Hematopoietic multipotent progenitor cell treated with erythropoietin and hydrocortisone succinate and interleukin-3 and kit ligand, for 4 days (in vitro differentiated cells): ENCODE results near the gene LY6G6C.

Experiments
- DNase-seq: peaks from one replicate; pipeline ENCODE4 v3.0.0-alpha.2; 2015

Gene LY6G6C

DNA sequence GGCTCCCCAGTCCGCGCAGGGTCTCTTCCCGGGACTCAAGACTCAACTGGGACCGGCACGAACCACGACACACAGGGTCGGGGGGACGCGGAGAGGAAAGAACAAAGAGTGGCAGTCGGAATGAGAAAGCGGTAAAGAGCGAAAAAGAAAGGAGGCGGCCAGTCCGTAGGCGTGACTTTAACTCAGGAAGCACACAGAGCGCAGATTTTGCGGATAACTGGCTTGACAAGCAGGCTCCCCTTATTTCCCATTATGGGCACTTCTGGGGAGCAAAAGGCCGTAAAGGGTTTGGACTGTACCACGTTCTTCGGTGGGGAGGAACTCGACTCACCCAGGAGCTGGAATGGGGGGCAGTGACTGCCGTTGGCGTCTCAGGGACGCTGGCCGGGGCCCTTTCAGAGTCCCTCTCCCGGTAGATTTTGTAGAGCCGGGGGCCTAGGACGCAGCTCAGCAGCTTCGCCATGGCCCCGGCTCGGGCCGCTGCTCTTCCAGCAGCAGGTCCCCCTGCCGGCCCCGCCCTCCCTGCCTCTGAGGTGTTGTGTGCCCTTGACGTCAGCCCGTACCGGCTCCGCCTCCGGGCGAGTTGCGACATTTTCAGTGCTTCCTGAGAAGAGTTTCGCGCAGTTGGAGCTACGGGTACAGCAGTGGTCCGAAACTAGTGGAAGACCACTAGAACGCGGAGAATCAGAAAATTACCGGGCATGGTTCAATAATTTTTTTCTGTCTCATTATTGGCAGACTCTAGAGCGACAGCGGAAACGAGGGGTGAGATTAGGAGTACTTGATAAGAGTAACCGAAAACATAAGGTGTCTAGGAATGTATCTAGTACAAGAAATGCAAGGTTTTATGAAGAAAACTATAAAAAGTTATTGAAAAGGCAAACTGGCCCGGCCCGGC is 18.5 kb downstream of the LY6G6C start, which contains the start of gene ABHD16A:
Gene ABHD16A (minus strand): TSS at position 506 of the 898 bp plus-strand sequence. CDS start 43 bp downstream, at position 463.
- DNase-seq: peak; percentile 100

DNA sequence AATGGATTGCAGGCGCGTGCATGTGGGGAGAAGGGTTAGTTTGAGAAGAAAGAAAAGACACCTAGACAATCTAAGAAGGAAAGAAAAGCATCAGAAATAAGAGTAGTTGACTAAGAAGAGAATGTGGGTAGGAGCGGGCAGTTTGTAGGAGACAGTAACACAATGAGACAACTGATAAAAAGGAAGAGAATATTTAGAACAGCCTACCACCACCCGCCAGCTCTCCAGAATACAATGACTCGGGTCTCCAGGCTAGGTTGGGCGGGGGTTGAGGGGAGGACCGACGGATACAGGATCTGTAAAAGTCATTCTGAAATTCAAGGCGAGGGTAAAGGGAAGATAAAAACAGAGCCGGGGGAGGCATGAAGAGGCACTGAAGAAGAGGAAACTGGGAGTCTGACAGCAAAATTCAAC is 19.1 kb downstream of the LY6G6C start:
- peak; percentile 62 for DNase-seq

DNA sequence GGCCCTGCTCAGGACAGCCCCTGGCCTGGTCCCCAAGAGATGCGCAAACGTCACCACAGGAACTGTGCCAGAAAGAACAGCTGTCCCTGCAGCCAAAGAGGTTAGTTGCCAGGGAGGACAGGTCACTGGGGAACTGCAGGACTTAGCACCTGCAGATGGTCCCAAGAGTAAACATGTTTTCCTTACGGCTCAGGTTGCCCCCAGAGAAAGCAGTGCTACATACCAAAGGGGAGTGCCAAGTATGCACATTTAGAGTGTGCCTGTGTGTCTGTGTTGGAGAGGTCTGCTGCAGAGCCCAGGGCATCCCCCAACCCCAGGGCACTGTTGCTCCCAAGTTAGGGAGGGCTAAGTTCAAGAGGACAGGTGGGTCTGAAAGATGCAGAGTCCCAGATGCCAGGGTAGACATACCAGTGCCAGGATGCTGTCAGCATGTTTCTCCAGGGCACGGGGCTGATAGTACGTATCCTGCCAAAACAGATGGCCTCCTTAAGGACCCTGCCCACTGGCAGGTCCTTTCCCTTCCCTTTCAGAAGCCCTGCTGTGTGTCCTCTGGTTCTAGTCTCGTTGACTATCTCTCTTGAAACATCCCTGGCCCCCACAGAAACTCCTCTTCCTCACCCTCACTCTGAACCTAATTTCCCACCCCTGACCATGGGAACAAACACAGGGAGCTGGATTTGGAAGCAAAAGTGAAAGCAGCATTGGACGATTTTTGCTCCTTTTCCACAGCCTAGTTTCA is 19.7 kb downstream of the LY6G6C start:
- peak; percentile 51 for DNase-seq

- no peak for DNase-seq
Observed at GRCh38 chr6:31700740-31701401, 20.7 kb downstream of the LY6G6C start.

DNA sequence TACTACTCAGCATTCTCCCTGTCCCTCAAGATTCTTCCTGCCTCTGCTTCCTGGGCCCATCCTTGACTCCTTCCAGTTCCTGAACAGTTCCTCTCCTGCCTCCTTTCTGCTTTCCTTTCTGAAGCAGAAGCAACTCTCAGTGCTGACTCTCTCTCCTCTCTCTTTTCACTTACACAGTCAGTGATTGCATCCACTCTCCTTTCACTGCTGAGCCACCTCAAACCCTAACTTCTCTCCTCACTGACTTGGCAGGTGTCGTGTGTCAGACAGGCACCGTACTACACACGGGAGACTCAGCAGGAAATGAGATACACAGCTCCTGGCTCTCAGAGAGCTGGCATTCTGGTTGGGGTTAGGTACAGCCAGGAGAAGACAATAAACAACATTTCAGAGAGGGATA is 24.0 kb downstream of the LY6G6C start:
- DNase-seq: no peak

DNA sequence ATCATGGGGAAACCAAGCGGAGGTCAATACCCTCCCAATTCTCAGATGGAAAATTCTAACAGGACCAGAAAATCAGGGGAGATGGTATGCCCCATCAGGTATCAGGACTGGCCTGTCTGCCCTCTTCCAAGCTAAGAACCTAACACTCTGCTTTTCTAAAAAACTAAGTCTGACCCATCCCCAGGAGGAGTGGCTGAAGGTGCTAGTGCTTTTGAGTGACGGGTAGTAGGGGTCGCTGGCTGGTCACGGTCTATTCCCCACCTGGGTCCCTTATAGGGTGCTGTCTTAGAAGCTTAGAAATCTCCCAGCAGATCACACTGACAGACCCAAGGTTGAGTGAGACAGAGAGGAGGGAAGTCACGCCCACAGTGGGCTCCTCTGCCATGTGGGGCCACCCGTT is 28.0 kb downstream of the LY6G6C start:
- DNase-seq: no peak

DNA sequence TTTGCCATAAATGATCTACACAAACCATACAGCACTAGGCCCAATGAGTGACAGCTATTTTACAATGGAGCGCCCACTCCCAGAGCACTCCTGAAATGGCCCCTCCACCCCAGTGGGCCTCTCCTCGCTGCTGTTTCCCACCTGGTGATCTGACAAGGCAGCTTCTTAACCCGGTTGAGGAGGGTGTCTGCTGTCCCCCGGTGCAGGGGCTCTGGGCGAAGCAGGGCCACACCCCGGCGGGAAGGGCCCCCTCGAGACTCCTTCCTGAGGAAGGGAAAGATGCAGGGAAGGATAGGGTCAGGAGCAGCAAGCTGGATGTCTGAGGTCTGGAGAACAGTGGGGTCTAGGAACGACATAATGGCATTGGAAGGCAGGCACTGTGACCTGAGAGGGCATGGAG is 28.7 kb downstream of the LY6G6C start:
- no peak for DNase-seq

GRCh38 chr6:31692353-31692752 is 29.2 kb downstream of the LY6G6C start:
- DNase-seq: no peak

GRCh38 chr6:31691564-31692108 is 29.9 kb downstream of the LY6G6C start:
- no peak for DNase-seq

DNA sequence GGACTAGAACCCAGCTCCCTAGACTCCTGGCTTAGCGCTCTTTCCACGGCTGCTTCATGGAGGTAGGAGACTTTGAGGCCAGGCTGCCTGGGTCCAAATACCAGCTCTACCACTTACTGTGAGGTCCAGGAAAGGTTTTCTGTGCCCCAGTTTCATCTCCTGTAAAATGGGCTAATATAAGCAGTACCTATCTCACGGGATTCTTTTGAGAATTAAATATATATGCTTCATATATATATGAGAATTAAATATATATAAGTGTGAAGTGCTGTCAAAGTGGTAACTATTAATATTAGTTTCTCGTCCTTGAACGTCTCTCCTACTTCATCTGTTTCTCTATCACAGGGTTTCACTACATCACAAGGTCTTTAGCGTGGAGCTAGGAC is 30.5 kb downstream of the LY6G6C start:
- no peak for DNase-seq

DNA sequence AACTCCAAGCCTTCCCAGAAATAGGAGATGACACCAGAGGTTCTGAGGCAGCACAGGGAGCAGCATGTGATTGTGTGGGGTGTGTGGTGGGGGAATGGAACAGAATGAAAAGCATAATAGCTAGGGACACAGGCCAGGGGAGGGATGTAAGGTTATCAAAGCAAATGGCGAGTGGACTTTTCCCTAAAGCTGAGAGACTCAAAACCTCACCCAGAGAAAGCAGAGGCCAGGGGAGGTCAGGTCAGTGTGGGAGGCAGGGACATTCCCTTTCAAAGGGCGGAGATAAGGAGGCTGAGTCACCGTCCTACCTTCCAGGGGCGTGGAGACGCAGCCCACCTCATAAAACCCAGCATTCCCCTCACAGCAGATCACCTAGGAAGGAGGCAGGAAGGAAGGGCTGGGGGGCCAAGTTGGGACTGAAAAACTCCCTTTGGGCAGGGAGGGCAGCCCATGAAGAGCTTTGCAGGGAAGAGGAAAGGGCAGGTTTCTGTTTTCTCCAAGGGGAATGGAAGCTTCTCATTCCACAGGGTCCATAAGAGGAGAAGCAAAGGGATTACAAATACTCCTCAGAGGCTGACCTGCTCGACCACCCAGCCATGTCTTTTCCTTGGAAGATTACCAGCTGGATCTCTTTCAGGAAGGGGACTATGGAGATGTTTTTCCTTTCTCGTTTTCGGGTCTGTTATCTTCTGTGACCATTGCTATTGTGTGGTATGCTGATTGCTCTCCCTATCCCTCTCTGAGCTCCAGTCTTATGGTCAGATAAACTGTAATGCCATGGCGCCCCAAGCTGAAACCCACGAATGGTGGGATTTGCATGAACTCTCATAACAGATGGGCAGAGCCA is 31.1 kb downstream of the LY6G6C start:
- DNase-seq: peak; percentile 71

GRCh38 chr6:31689249-31690110 is 32.1 kb downstream of the LY6G6C start:
- DNase-seq: peak; percentile 33

- no peak for DNase-seq
Observed at GRCh38 chr6:31687860-31688693, 33.5 kb downstream of the LY6G6C start.

GRCh38 chr6:31687321-31687720 is 34.2 kb downstream of the LY6G6C start:
- no peak for DNase-seq

- peak; percentile 76 for DNase-seq
Observed at GRCh38 chr6:31686483-31686882, 35.1 kb downstream of the LY6G6C start.

DNA sequence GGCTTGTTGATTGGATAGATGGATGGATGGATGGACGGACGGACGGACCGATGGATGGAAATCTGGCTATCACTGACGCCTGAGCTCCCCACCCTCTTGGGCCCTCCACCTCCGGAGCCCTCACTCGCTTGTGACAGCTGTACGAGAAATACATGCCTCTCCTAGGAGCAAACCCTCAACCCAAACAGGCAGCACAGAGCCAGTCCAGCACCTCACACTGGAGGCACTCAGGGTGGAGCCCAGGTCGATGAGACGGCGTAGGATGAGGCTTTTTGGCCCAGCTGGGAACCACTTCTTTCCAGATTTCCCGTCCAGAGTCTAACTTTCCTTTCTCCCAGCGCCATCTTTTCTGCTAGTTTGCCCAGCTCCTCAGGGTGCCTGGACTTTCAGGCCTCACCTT is 38.0 kb downstream of the LY6G6C start:
- DNase-seq: no peak

GRCh38 chr6:31681135-31681671 is 40.3 kb downstream of the LY6G6C start:
- peak; percentile 80 for DNase-seq

GRCh38 chr6:31680226-31681134 is 41.1 kb downstream of the LY6G6C start, which contains the start of gene LY6G5C:
LY6G5C (minus strand) TSS chr6:31681067; CDS start chr6:31680373, 694 bp downstream.
- DNase-seq: peak; percentile 90

DNA sequence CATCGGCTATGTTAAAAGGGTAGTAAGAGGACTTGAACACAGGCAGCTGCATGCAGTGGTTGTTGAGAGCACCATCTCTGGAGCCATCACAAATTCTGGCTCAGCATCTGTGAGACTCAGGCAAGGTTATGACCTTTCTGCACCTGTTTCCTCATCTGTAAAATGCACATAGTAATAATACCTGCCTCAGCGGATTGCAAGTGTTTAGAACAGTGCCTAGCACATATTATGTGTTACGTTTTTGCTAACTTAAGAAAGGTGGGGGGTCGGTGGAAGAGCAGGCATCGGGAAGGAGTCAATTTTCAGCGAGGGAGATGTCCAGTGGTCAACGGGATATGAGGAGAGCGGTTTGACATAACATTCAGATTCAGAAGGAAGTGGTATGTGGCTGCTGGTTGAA is 43.6 kb downstream of the LY6G6C start:
- DNase-seq: no peak
